HepG2 (cell line): Measurements from ENCODE around the gene CPA5. TPM values are rescaled to one million over a fixed set of nuclear protein-coding genes. Genes with fewer than 3 reads are reported as not detected.

ENCODE experiments used
- CREM ChIP-seq, 2 experiments: sonication (generic) in 1 of 2; formaldehyde crosslinking in 1 of 2; IDR thresholded peaks; 2 replicates each; pipeline versions ENCODE4 v1.4.0 to v1.6.1; 2016 to 2020; ENCODE audit warnings: antibody characterized with exemption in 1 of 2, mild to moderate bottlenecking in 1 of 2, missing genetic modification reagents in 1 of 2
- FOSL1 ChIP-seq: sonication (generic); formaldehyde crosslinking; IDR thresholded peaks from 2 replicates; pipeline ENCODE4 v1.9.0; 2021; ENCODE audit warnings: missing genetic modification reagents, borderline replicate concordance
- MIXL1 ChIP-seq: IDR thresholded peaks from 2 replicates; pipeline ENCODE4 v1.6.1; 2016
- NFKBIZ ChIP-seq: IDR thresholded peaks from 2 replicates; pipeline ENCODE4 v1.6.1; 2018; ENCODE audit warnings: missing genetic modification reagents, missing compliant biosample characterization
- ZMYM3 ChIP-seq: sonication (generic); formaldehyde crosslinking; IDR thresholded peaks from 2 replicates; pipeline ENCODE4 v1.5.1; 2020; ENCODE audit warnings: mild to moderate bottlenecking, missing genetic modification reagents
- ZNF138 ChIP-seq: sonication (generic); formaldehyde crosslinking; IDR thresholded peaks from 2 replicates; pipeline ENCODE4 v1.5.0; 2020; ENCODE audit warnings: mild to moderate bottlenecking, low read depth, missing genetic modification reagents
- ZNF180 ChIP-seq: sonication (generic); formaldehyde crosslinking; IDR thresholded peaks from 2 replicates; pipeline ENCODE4 v1.4.0; 2020; ENCODE audit warnings: low read depth, missing genetic modification reagents, borderline replicate concordance
- ZNF773 ChIP-seq: sonication (generic); formaldehyde crosslinking; IDR thresholded peaks from 2 replicates; pipeline ENCODE4 v1.4.0; 2020; ENCODE audit warnings: missing genetic modification reagents, borderline replicate concordance
- polyA plus RNA-seq, 8 experiments: library from polyadenylated mRNA; depleted of rRNA in 3 of 8; stranded (reverse) in 7 of 8; unstranded in 1 of 8; fragments of >200 nt; fragmentation: Illumina TruSeq in 4 of 8; extraction: Trizol in 4 of 8; gene quantifications; 2 replicates each; pipeline versions ENCODE4 v1.2.1 to v1.2.3, GENCODE V29; 2011 to 2016; ENCODE audit warnings: low read depth in 4 of 8, missing spikeins in 1 of 8, mixed read lengths in 1 of 8; ENCODE audit not compliant: insufficient read depth in 1 of 8
- total RNA-seq, 5 experiments: library from RNA; depleted of rRNA; stranded (reverse); fragments of >200 nt; fragmentation: Illumina TruSeq; extraction: Trizol; gene quantifications; 2 replicates each; pipeline ENCODE4 v1.2.3, GENCODE V29; 2016; ENCODE audit warnings: low read depth in 1 of 5
- TF ChIP-seq, protein P1 (sequence below): sonication (generic); formaldehyde crosslinking; IDR thresholded peaks from 2 replicates; pipeline ENCODE4 v1.4.0; 2020; ENCODE audit warnings: missing genetic modification reagents
- TF ChIP-seq, protein P2 (sequence below): sonication (generic); formaldehyde crosslinking; IDR thresholded peaks from 2 replicates; pipeline ENCODE4 v1.9.0; 2022; ENCODE audit warnings: missing genetic modification reagents, mild to moderate bottlenecking, borderline replicate concordance

The CPA5 gene
- total and polyA plus RNA-seq, 2 of the 13 experiments (the other 11 are each of a cell fraction or from before 2014, with no cell fraction given), result 0.48 TPM; not detected in 1

DNA sequence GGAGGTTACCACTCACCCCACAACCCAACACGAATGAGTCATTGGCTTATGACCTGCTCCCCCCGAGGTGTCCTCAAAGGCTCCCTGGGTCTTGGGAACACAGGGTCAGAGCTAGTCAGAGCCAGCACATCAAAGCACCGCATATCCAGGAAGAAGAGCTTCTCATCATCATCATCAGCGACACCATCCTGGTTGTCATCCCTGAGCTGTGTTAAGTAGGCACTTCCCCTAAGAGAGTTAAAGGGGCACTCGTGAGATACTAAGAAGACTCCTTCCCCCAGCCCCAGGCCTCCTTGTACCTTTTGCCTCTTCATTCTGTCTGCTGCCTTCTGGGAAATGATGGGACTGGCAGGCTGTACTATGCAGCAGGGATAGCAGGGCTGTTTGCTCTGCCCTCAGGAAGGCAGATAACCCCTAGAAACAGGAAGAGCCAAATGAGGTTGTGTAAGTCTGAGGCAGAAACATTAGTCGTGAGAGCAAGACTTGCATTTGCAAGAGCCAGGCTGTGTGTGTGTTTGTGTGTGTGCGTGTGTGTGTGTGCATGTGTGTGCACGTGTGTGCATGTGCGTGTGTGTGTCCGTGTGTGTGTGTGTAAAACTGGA is 24.6 kb downstream of the CPA5 start (continued):
- TF ChIP-seq, protein P1, sequence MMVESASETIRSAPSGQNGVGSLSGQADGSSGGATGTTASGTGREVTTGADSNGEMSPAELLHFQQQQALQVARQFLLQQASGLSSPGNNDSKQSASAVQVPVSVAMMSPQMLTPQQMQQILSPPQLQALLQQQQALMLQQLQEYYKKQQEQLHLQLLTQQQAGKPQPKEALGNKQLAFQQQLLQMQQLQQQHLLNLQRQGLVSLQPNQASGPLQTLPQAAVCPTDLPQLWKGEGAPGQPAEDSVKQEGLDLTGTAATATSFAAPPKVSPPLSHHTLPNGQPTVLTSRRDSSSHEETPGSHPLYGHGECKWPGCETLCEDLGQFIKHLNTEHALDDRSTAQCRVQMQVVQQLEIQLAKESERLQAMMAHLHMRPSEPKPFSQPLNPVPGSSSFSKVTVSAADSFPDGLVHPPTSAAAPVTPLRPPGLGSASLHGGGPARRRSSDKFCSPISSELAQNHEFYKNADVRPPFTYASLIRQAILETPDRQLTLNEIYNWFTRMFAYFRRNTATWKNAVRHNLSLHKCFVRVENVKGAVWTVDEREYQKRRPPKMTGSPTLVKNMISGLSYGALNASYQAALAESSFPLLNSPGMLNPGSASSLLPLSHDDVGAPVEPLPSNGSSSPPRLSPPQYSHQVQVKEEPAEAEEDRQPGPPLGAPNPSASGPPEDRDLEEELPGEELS (CRISPR knock-in tag), result peak; percentile 11; the same call in 1 of the 2 replicates
- TF ChIP-seq FOSL1 (0 out of 2 replicates have a peak, but pooled peaks have one; percentile 22), NFKBIZ (CRISPR knock-in tag) (no peak), CREM (IDR thresholded peaks at IDR 0.05) (peak; percentile 26; the same call in 1 of the 2 replicates), CREM (CRISPR knock-in tag; IDR thresholded peaks at IDR 0.05) (no peak), MIXL1 (CRISPR knock-in tag) (0 out of 2 replicates have a peak, but pooled peaks have one; percentile 20), ZNF138 (no peak), ZMYM3 (CRISPR knock-in tag) (0 out of 2 replicates have a peak, but pooled peaks have one; percentile 40), ZNF773 (CRISPR knock-in tag) (no peak), ZNF180 (CRISPR knock-in tag) (no peak)
- TF ChIP-seq, protein P2, sequence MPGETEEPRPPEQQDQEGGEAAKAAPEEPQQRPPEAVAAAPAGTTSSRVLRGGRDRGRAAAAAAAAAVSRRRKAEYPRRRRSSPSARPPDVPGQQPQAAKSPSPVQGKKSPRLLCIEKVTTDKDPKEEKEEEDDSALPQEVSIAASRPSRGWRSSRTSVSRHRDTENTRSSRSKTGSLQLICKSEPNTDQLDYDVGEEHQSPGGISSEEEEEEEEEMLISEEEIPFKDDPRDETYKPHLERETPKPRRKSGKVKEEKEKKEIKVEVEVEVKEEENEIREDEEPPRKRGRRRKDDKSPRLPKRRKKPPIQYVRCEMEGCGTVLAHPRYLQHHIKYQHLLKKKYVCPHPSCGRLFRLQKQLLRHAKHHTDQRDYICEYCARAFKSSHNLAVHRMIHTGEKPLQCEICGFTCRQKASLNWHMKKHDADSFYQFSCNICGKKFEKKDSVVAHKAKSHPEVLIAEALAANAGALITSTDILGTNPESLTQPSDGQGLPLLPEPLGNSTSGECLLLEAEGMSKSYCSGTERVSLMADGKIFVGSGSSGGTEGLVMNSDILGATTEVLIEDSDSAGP (CRISPR knock-in tag), result peak; percentile 53
